ENCODE data around the gene SIRPB1.

DNA sequence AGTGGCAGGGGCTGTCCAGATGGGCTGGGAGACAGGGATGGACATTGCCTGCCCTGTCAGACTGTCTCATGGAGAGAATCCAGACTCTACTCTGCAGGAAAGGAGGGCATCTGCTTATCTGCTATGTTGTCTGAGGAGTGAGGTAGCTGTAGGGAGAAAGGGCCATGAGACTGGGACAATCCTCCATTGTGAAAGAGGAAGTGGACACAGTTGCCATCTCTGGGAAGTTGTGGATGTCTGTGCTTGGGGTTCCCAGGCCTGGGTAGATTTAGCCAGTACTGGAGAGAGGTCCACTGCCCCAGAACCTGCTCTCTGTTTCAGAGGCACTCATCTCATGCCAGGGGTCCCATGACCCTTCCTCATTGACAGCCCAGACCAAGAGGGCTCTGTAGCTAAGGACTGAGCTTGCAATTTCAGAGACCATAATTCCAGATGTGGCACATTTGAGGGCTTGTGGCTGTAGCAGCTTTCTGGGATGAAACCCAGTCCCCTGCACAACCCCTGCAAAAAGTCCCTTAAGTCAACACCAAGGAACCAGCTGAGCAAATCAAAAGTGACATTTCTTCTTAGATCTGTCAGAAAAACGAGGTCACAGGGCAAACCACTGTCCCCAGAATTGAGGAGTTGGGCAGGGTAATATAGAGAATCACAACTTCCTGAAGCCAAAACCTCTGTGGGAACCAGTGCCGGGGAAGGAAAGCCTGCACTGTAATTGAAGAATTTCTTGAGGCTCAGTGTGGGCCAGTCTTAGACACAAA, 41.9 kb upstream of the SIRPB1 start:
- TF ChIP-seq, protein P1, sequence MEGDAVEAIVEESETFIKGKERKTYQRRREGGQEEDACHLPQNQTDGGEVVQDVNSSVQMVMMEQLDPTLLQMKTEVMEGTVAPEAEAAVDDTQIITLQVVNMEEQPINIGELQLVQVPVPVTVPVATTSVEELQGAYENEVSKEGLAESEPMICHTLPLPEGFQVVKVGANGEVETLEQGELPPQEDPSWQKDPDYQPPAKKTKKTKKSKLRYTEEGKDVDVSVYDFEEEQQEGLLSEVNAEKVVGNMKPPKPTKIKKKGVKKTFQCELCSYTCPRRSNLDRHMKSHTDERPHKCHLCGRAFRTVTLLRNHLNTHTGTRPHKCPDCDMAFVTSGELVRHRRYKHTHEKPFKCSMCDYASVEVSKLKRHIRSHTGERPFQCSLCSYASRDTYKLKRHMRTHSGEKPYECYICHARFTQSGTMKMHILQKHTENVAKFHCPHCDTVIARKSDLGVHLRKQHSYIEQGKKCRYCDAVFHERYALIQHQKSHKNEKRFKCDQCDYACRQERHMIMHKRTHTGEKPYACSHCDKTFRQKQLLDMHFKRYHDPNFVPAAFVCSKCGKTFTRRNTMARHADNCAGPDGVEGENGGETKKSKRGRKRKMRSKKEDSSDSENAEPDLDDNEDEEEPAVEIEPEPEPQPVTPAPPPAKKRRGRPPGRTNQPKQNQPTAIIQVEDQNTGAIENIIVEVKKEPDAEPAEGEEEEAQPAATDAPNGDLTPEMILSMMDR (IDR thresholded peaks at IDR 0.05) = no peak
- TF ChIP-seq POLR2A (IDR thresholded peaks at IDR 0.05) = no peak
